ENCODE results near the gene PLA2G2F.

The PLA2G2F gene

GRCh38 chr1:20134995-20135394 lies 4.1 kb upstream of the PLA2G2F start:
- TF ChIP-seq, protein P1, sequence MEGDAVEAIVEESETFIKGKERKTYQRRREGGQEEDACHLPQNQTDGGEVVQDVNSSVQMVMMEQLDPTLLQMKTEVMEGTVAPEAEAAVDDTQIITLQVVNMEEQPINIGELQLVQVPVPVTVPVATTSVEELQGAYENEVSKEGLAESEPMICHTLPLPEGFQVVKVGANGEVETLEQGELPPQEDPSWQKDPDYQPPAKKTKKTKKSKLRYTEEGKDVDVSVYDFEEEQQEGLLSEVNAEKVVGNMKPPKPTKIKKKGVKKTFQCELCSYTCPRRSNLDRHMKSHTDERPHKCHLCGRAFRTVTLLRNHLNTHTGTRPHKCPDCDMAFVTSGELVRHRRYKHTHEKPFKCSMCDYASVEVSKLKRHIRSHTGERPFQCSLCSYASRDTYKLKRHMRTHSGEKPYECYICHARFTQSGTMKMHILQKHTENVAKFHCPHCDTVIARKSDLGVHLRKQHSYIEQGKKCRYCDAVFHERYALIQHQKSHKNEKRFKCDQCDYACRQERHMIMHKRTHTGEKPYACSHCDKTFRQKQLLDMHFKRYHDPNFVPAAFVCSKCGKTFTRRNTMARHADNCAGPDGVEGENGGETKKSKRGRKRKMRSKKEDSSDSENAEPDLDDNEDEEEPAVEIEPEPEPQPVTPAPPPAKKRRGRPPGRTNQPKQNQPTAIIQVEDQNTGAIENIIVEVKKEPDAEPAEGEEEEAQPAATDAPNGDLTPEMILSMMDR (IDR thresholded peaks at IDR 0.05; ENCODE audit: low read depth, low read length): no peak
- no peak overlapping the region for H3K4me3 ChIP-seq (ENCODE audit: low read depth, low read length)
- no peak for DNase-seq (ENCODE audit: low read depth, low spot score)
- in situ Hi-C loops (cut with HindIII; ENCODE audit: low sequenced_read_pairs): no loop called here

GRCh38 chr1:20136249-20136648 lies 2.9 kb upstream of the PLA2G2F start:
- no peak overlapping the region for H3K4me3 ChIP-seq (ENCODE audit: low read depth, low read length)
- TF ChIP-seq, protein P1 (IDR thresholded peaks at IDR 0.05; ENCODE audit: low read depth, low read length): no peak
- DNase-seq (ENCODE audit: low read depth, low spot score): no peak
- in situ Hi-C loops (cut with HindIII; ENCODE audit: low sequenced_read_pairs): no loop called here

DNA sequence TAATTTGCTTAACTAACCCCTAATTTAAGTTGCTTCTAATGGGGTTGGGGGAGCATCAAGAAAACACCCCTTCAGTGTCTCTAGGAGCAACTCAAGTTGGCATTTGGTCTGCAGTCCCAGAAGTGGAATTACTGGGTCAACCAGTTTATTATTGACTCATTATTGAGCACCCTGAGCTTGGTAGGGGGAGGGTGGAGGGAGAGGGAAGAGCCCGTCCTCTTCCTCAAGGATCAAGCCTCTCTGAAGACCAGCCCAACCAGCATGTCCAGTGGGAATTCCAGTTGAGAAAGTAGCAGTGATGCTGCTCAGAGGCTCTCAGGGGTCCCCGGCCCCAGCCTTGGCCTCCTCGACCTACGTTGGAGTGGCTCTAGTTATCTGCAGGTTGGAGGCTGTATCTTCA lies 2.1 kb upstream of the PLA2G2F start:
- in situ Hi-C loops (cut with HindIII; ENCODE audit: low sequenced_read_pairs): no loop called here
- DNase-seq (ENCODE audit: low read depth, low spot score): no peak
- TF ChIP-seq, protein P1 (IDR thresholded peaks at IDR 0.05; ENCODE audit: low read depth, low read length): no peak
- no peak overlapping the region for H3K4me3 ChIP-seq (ENCODE audit: low read depth, low read length)

GRCh38 chr1:20137604-20138003 lies 1.5 kb upstream of the PLA2G2F start:
- TF ChIP-seq, protein P1 (IDR thresholded peaks at IDR 0.05; ENCODE audit: low read depth, low read length): no peak
- H3K4me3 ChIP-seq (ENCODE audit: low read depth, low read length): no peak overlapping the region
- no peak for DNase-seq (ENCODE audit: low read depth, low spot score)
- in situ Hi-C loops (cut with HindIII; ENCODE audit: low sequenced_read_pairs): no loop called here

GRCh38 chr1:20138346-20138745 lies 777 bp upstream of the PLA2G2F start:
- TF ChIP-seq, protein P1 (IDR thresholded peaks at IDR 0.05; ENCODE audit: low read depth, low read length): no peak
- in situ Hi-C loops (cut with HindIII; ENCODE audit: low sequenced_read_pairs): no loop called here
- H3K4me3 ChIP-seq (ENCODE audit: low read depth, low read length): no peak overlapping the region
- no peak for DNase-seq (ENCODE audit: low read depth, low spot score)

DNA sequence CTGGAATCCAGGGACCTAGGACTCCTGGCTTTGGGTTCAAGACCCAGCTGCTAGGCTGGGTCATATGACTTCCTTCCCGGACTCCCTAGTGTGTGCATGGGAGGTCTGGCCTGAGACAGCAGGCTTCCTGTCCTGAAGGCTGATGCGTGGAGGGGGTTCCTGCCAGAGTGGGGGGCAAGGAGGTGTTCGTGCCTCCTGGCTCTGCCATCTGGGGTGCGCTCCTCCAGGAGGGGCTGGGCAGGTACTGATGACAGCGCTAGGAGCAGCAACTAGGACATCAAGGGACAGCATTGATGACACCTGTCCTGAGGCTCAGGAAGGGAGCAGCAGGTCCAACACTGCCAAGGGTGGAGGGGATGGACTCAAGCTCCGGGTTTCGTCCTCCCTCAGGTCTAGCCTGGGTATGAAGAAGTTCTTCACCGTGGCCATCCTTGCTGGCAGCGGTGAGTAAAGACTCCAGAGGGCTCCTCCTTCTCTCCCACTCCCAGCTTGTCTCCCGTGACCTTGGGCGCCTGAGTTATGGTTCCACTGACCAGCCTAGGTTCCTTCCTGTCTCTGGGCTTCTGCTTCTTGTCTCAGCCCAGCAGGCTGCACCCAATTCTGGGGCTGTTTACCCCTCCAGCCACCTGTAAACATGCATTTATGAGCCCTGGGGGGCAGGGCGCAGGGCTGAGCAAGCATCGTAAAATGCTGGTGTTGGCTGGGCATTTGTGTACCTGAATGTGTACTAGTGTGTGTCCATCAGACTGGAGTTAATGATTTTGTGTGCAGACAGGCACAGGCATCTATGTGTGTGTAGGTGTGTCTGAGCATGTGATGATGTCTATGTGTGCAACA lies 871 bp downstream of the PLA2G2F start:
- no peak overlapping the region for H3K4me3 ChIP-seq (ENCODE audit: low read depth, low read length)
- TF ChIP-seq, protein P1 (IDR thresholded peaks at IDR 0.05; ENCODE audit: low read depth, low read length): no peak
- DNase-seq (ENCODE audit: low read depth, low spot score): no peak
- in situ Hi-C loops (cut with HindIII; ENCODE audit: low sequenced_read_pairs): no loop called here
